RWPE2 (cell line): ENCODE data around the gene S100P.

Source experiments
- ATAC-seq: fragments of 200-7000 bp; cut with Tn5 transposase; 3 replicates; pipeline ENCODE4 v1.9.1; 2021; ENCODE audit warnings: low read depth
- DNase-seq: peaks from one replicate; pipeline ENCODE4 v3.0.0-alpha.2; 2020; ENCODE audit warnings: low spot score
- H3K27ac ChIP-seq: fragments of 450-650 bp; 2 replicates; pipeline ENCODE4 v1.5.1; 2017; ENCODE audit warnings: mild to moderate bottlenecking; ENCODE audit not compliant: poor library complexity, severe bottlenecking
- H3K27me3 ChIP-seq: fragments of 250-450 bp; sonication (Bioruptor Pico); 2 replicates; pipeline ENCODE4 v1.5.1; 2021; ENCODE audit warnings: mild to moderate bottlenecking, moderate library complexity; ENCODE audit not compliant: insufficient read depth, poor library complexity, severe bottlenecking
- H3K36me3 ChIP-seq: fragments of 250-450 bp; sonication (Bioruptor Pico); 2 replicates; pipeline ENCODE4 v1.5.1; 2020; ENCODE audit warnings: low read depth, mild to moderate bottlenecking, moderate library complexity
- H3K4me1 ChIP-seq: fragments of 250-450 bp; sonication (Bioruptor Pico); 2 replicates; pipeline ENCODE4 v1.5.1; 2021; ENCODE audit warnings: mild to moderate bottlenecking, moderate library complexity; ENCODE audit not compliant: insufficient read depth, poor library complexity, severe bottlenecking
- H3K4me3 ChIP-seq: fragments of 250-450 bp; sonication (Bioruptor Pico); 2 replicates; pipeline ENCODE4 v1.5.1; 2021; ENCODE audit warnings: mild to moderate bottlenecking, moderate library complexity; ENCODE audit not compliant: severe bottlenecking
- H3K9me3 ChIP-seq: fragments of 250-450 bp; sonication (Bioruptor Pico); 2 replicates; pipeline ENCODE4 v1.5.1; 2021; ENCODE audit warnings: mild to moderate bottlenecking, moderate library complexity; ENCODE audit not compliant: severe bottlenecking
- TF ChIP-seq, protein P1 (sequence below): fragments of 450-650 bp; IDR thresholded peaks from one replicate; pipeline ENCODE4 v1.5.1; 2017; ENCODE audit warnings: mild to moderate bottlenecking, moderate library complexity; ENCODE audit not compliant: poor library complexity, severe bottlenecking

The S100P gene

DNA sequence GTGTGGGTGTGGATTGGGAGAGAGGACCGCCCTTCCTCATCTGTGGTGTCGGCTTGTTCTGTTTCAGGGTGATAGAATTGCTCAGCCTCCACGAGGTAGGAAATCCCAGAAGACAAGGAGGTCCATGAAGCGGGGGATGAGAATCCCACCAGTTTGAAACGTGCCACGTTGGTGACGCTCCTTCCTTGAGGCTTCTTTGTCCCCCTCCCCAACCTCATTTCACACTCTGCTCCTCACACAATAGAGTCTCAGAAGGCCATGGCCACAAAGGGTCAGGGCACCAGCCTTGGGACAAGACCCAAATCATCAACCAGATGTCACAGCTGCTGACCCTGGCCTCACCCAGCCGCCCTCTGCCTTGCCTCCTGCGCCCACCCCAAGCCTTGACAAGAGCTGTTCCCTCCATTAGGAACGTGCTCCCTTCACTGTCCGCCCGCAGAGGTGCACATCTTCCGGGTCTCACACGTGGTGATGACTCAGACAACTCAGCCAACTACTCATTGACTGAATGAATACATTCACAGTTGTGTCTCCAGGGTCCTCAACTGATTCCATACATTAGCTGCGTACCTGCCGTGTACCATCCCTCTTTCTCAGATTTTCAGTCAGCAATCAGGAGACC is 40.6 kb downstream of the S100P start:
- H3K27ac ChIP-seq, result no peak overlapping the region
- no peaks in the 10 kb centered on the region for H3K27me3 ChIP-seq
- no peak overlapping the region for H3K4me3 ChIP-seq
- H3K36me3 ChIP-seq, result no peaks in the 10 kb centered on the region
- TF ChIP-seq, protein P1, sequence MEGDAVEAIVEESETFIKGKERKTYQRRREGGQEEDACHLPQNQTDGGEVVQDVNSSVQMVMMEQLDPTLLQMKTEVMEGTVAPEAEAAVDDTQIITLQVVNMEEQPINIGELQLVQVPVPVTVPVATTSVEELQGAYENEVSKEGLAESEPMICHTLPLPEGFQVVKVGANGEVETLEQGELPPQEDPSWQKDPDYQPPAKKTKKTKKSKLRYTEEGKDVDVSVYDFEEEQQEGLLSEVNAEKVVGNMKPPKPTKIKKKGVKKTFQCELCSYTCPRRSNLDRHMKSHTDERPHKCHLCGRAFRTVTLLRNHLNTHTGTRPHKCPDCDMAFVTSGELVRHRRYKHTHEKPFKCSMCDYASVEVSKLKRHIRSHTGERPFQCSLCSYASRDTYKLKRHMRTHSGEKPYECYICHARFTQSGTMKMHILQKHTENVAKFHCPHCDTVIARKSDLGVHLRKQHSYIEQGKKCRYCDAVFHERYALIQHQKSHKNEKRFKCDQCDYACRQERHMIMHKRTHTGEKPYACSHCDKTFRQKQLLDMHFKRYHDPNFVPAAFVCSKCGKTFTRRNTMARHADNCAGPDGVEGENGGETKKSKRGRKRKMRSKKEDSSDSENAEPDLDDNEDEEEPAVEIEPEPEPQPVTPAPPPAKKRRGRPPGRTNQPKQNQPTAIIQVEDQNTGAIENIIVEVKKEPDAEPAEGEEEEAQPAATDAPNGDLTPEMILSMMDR, result no peak
- no peak for DNase-seq
- ATAC-seq, result no peak
- H3K4me1 ChIP-seq, result peaks cover 9% of the 10 kb centered on the region
- H3K9me3 ChIP-seq, result no peaks in the 10 kb centered on the region

DNA sequence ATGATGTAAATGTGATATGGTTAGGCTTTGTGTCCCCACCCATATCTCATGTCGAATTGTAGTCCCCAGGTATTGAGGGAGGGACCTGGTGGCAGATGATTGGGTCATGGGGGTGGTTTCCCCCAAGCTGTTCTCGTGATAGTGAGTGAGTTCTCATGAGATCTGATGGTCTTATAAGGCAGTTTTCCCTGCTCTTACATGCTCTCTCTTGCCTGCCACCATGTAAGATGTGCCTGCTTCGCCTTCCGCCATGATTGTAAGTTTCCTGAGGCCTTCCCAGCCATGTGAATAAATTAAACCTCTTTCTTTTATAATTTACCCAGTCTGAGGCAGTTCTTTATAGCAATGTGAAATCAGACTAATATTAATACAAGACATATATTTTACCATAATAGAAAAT is 46.2 kb downstream of the S100P start:
- Histone ChIP-seq H3K4me1 (no peaks in the 10 kb centered on the region), H3K9me3 (no peaks in the 10 kb centered on the region), H3K36me3 (no peaks in the 10 kb centered on the region), H3K4me3 (no peak overlapping the region), H3K27ac (no peak overlapping the region), H3K27me3 (no peaks in the 10 kb centered on the region)
- TF ChIP-seq, protein P1, result no peak
- no peak for DNase-seq
- ATAC-seq, result no peak

DNA sequence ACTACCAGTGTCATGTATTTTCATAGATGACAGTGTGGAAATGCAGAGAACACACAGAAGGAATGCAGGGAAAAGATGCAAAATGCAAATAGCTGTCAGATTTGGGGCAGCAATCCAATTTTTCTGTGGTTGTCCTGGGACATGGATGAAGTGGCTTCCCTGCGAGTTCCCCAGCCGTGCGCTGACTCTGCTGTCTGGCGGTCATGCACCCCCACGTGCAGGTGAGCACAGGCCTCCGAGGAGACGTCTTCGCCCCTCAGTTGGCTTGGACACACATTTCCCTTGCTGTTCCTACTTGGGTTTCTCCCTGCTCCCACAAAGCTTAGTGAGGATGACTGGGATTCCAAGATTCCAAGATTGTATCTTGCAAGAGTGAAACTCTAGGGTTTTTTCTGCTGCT is 46.7 kb downstream of the S100P start:
- no peak for ATAC-seq
- no peaks in the 10 kb centered on the region for H3K27me3 ChIP-seq
- no peak for DNase-seq
- H3K9me3 ChIP-seq, result no peaks in the 10 kb centered on the region
- no peaks in the 10 kb centered on the region for H3K4me1 ChIP-seq
- no peak overlapping the region for H3K27ac ChIP-seq
- no peaks in the 10 kb centered on the region for H3K36me3 ChIP-seq
- no peak overlapping the region for H3K4me3 ChIP-seq
- TF ChIP-seq, protein P1, result no peak

DNA sequence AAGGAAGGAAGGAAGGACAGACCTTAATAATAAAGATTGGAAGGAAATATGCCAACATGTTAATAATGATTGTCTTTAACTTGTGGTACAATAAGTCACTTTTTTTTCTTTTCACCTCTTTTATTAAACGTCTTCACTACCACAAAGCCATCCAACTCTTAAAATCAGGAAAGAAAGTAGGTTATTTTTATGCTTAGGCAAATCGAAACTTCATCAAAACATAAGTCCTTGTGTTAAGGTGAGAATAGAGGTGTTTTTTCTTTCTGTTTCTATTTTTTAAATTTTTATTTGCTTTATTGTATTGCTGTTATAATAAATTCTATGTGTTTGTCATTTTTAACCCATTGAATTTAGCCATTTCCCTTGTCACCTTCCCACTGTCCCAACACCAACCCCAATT is 48.8 kb downstream of the S100P start:
- TF ChIP-seq, protein P1, result no peak
- DNase-seq (no peak), ATAC-seq (no peak)
- Histone ChIP-seq H3K4me1 (peaks cover 5% of the 10 kb centered on the region), H3K36me3 (no peaks in the 10 kb centered on the region), H3K9me3 (no peaks in the 10 kb centered on the region), H3K27ac (no peak overlapping the region), H3K27me3 (no peaks in the 10 kb centered on the region), H3K4me3 (no peak overlapping the region)

DNA sequence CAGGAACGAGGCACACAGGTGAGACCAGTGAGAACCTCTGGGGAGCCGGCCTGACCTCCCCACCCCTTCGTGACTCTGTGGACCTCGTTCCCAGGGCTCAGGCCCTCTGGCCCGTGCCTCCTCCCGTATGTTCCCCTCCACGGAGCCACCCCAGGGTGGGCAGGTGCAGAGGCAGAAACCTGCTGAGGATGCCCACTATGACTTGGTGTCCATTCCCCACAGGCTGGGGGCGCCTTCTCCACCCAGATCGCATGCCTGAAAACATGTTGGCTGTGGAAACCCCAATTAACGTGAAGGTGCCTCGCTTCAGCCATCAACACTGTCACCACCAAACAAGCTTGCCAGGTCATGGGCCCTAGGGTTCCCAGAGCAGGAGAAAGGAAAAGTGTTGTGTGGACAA is 49.3 kb downstream of the S100P start:
- Histone ChIP-seq H3K36me3 (no peaks in the 10 kb centered on the region), H3K27me3 (no peaks in the 10 kb centered on the region), H3K4me3 (no peak overlapping the region), H3K9me3 (no peaks in the 10 kb centered on the region), H3K27ac (no peak overlapping the region), H3K4me1 (peaks cover 5% of the 10 kb centered on the region)
- no peak for ATAC-seq
- no peak for DNase-seq
- TF ChIP-seq, protein P1, result no peak
